ENCODE results near the gene TCHH. TPM values are rescaled to one million over a fixed set of nuclear protein-coding genes. Genes with fewer than 3 reads are reported as not detected.

Gene TCHH, protein sequence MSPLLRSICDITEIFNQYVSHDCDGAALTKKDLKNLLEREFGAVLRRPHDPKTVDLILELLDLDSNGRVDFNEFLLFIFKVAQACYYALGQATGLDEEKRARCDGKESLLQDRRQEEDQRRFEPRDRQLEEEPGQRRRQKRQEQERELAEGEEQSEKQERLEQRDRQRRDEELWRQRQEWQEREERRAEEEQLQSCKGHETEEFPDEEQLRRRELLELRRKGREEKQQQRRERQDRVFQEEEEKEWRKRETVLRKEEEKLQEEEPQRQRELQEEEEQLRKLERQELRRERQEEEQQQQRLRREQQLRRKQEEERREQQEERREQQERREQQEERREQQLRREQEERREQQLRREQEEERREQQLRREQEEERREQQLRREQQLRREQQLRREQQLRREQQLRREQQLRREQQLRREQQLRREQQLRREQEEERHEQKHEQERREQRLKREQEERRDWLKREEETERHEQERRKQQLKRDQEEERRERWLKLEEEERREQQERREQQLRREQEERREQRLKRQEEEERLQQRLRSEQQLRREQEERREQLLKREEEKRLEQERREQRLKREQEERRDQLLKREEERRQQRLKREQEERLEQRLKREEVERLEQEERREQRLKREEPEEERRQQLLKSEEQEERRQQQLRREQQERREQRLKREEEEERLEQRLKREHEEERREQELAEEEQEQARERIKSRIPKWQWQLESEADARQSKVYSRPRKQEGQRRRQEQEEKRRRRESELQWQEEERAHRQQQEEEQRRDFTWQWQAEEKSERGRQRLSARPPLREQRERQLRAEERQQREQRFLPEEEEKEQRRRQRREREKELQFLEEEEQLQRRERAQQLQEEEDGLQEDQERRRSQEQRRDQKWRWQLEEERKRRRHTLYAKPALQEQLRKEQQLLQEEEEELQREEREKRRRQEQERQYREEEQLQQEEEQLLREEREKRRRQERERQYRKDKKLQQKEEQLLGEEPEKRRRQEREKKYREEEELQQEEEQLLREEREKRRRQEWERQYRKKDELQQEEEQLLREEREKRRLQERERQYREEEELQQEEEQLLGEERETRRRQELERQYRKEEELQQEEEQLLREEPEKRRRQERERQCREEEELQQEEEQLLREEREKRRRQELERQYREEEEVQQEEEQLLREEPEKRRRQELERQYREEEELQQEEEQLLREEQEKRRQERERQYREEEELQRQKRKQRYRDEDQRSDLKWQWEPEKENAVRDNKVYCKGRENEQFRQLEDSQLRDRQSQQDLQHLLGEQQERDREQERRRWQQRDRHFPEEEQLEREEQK (N-terminal part only)
- not detected for total RNA-seq

DNA sequence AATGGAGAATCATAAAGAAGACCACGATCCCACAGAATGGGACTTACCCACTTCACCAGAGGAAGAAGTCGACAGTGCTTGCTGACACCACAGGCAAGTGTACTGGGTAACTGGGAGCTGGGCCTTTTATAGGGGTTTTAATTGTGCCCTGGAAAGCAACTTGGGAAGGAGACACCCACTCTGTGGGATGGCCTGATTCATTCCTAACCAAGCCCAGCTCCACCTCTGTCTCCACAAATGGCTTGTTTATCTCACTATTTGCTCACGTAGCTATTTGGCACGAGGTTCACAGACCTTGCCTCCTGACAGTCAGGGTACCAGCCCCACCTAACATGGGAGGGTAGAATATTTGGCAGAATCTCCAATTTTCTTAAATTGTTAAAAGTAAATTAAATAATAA lies at the start of gene TCHH:
TSS of gene TCHH (minus strand) at position 101 of the 400 bp plus-strand sequence. CDS start 1,364 bp downstream, outside the sequence.
- TF ChIP-seq, protein P1, sequence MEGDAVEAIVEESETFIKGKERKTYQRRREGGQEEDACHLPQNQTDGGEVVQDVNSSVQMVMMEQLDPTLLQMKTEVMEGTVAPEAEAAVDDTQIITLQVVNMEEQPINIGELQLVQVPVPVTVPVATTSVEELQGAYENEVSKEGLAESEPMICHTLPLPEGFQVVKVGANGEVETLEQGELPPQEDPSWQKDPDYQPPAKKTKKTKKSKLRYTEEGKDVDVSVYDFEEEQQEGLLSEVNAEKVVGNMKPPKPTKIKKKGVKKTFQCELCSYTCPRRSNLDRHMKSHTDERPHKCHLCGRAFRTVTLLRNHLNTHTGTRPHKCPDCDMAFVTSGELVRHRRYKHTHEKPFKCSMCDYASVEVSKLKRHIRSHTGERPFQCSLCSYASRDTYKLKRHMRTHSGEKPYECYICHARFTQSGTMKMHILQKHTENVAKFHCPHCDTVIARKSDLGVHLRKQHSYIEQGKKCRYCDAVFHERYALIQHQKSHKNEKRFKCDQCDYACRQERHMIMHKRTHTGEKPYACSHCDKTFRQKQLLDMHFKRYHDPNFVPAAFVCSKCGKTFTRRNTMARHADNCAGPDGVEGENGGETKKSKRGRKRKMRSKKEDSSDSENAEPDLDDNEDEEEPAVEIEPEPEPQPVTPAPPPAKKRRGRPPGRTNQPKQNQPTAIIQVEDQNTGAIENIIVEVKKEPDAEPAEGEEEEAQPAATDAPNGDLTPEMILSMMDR (IDR thresholded peaks at IDR 0.05): no peak
- no peaks in the 10 kb centered on the region for H3K27me3 ChIP-seq
- peaks cover 10 to 17% of the 10 kb centered on the region in 2 donors for H3K4me1 ChIP-seq
- H3K4me3 ChIP-seq: no peak within 1 kb of the TSS
- no peaks in the 10 kb centered on the region for H3K36me3 ChIP-seq
- intact Hi-C loops (cut with DNase I): no loop called here
- H3K27ac ChIP-seq: no peak within 1 kb of the TSS
- no peak for DNase-seq (ENCODE audit: low spot score in 2 of 2)
- H3K9me3 ChIP-seq: no peaks in the 10 kb centered on the region

DNA sequence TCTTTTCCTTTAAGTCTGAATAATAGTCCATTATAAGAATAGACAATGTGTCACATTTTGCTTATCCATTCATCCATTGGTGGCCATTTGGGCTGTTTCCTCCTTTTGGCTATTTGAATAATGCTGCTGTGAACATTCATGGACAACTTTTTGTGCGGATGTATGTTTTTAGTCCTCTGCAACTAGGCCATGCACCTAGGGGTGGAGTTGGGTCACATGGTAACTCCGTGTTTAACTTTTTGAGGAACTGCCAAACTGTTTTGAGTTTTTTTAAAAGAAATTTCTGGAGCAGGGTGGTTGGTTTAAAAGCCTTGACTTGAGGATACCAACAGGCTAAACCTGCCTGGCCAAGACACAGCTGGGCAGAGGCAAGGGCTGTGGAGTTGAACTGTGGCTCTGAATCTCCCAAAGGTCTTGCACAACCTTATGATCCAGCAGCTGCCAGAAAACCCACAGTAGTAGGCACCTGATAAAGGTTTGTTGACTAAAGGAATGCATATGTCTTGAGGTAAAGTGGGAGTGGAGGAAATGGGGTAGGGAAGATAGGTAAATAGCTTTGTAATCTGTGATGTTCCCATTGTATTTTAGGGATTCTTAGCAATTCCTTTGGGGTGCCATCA lies 49.4 kb upstream of the TCHH start:
- Histone ChIP-seq H3K4me3 (no peak overlapping the region), H3K4me1 (no peaks in the 10 kb centered on the region), H3K36me3 (no peaks in the 10 kb centered on the region), H3K27ac (peak overlapping the region in 1 of 2 donors; percentile 2), H3K27me3 (no peaks in the 10 kb centered on the region), H3K9me3 (no peaks in the 10 kb centered on the region)
- TF ChIP-seq, protein P1 (IDR thresholded peaks at IDR 0.05): no peak
- no peak for DNase-seq (ENCODE audit: low spot score in 2 of 2)
- intact Hi-C loops (cut with DNase I): no loop called here

DNA sequence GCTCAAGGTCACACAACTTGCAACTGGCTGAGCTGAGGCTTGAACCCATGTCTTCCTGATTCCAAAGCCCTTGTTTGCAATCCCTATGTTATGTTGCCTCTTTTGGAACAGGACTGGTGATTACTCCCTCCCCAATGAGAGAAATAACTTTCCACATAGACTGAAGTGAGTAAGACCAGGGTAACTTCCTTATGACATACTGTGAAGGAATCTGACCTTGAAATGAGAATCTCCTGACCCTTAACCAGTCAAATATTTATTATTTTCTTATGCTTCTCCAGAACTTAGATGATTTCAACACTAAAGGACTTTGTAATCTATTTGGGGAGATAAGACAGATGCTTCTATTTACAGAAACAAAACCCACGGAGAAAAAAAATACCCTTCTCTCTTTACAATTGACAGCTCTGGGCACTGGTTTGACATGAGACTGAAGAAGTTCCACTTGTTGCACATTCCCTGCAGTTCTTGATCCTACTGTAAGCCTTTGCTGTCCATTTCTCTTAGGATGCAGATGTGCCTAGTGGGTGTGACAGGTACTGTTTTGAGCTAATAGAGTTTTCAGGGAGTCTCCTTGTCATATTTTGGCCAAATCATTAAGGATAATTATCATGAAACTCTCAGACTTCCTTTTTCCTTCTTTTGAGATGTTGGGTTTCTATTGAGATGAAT lies 47.7 kb upstream of the TCHH start:
- Histone ChIP-seq H3K27ac (no peak overlapping the region), H3K9me3 (no peaks in the 10 kb centered on the region), H3K4me3 (no peak overlapping the region), H3K36me3 (no peaks in the 10 kb centered on the region), H3K27me3 (no peaks in the 10 kb centered on the region), H3K4me1 (no peaks in the 10 kb centered on the region)
- TF ChIP-seq, protein P1 (IDR thresholded peaks at IDR 0.05): no peak
- intact Hi-C loops (cut with DNase I): no loop called here
- DNase-seq (ENCODE audit: low spot score in 2 of 2): no peak

DNA sequence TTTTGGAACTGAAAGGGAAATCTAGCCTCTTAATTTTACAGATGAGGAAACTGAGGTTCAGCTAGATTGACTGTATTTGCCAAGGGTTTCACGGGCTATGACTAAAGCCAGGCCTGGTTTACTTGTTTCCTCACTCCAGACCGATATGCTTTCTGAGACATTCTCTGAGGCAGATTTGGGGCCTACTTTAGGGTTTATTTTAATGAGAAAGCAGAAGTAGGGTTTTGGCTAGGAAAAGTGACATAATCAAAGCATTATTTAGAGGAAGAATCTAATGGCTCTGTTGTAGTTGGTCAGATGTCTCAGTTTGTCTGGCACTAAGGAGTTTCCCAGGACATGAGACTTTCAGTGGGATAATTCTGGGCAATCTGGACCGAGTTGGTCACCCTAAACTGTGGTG lies 45.3 kb upstream of the TCHH start:
- TF ChIP-seq, protein P1 (IDR thresholded peaks at IDR 0.05): no peak
- intact Hi-C loops (cut with DNase I): no loop called here
- no peak for DNase-seq (ENCODE audit: low spot score in 2 of 2)
- H3K4me1 ChIP-seq: no peaks in the 10 kb centered on the region
- no peaks in the 10 kb centered on the region for H3K9me3 ChIP-seq
- H3K4me3 ChIP-seq: no peak overlapping the region
- no peaks in the 10 kb centered on the region for H3K27me3 ChIP-seq
- no peaks in the 10 kb centered on the region for H3K36me3 ChIP-seq
- H3K27ac ChIP-seq: no peak overlapping the region

All from ascending aorta (tissue), 2 donors.